GM19351 (cell line): ENCODE results near the gene ADAM22.

Experiments
- ATAC-seq: cut with Tn5 transposase; IDR thresholded peaks from one replicate; pipeline ENCODE4 v1.9.1; 2021; ENCODE audit warnings: mild to moderate bottlenecking, moderate library complexity; ENCODE audit not compliant: unreplicated experiment

ADAM22 gene

DNA sequence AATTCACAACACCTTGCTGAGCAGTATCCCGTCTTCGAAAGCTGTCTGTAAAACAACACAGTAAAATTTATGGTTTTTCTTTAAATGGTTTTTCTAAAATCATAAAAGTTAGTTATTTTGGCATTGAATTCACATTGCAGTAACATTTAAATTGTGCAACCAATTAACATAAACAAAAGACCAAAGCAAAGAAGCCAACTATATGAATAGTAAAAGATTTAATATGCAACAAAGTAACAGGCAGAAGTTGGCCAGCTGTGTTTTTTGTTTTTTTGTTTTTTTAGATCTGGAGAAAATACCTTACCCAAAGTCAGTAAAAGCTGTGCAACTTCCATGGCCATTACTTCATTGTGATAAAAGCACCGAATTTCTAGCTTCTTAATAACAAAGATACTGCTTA, 274.5 kb downstream of the ADAM22 start:
- ATAC-seq: no peak

DNA sequence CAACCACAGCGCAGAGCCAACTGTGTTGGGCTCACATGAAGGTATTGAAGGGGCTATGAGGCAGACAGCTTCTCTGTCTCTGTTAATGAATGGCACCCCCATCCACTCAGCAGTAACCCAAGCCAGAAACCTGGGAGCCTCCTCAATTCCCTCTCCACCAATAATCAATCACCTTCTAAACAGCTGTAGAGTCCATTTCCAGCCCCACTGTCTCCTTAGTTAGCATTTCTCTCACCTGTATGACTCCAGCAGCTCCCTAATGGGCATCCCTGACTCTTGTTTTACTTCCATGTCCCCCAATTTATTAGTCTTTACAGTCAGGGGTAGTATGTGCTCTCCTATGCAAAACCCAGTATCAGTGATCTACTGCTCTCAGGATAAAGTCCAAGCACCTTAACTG, 278.9 kb downstream of the ADAM22 start:
- no peak for ATAC-seq

DNA sequence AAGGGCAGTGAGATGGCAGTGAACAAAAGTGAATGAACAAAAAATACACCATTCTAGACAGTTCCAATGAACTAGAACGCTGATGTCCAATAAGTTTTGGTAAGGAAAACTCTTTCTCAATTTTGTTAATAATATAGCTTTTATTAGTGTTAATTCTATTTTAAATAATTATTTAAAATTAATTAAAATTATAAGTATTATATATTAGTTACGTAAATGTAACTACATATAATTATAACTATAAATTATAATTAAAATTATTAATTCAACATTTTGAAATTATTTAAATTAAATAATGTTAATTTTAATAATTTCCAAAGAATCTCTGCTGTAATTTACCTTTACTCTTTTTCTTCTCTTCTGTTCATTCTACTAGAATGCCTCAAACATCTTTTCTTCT, 280.4 kb downstream of the ADAM22 start:
- ATAC-seq: no peak

GRCh38 chr7:88215295-88215694, 281.2 kb downstream of the ADAM22 start:
- no peak for ATAC-seq

DNA sequence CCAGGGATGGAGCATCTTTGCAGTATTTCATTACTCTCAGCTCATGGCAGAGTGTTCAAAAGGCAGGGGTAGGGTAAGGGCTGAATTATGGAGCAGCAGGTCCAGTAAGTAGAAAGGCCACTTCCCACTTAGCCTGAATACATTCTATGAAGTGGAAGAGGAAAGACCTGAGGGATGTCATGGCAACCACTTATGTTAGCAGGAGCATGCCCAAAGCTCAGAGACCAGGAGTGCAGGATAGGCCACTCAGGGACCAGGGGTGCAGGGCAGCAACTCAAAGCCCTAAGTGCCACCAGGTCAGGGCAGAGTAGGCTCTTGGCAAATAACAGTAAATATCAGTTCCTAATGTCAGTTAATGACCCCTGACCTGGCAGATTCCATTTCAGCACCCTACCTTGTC, 282.2 kb downstream of the ADAM22 start:
- ATAC-seq: no peak

DNA sequence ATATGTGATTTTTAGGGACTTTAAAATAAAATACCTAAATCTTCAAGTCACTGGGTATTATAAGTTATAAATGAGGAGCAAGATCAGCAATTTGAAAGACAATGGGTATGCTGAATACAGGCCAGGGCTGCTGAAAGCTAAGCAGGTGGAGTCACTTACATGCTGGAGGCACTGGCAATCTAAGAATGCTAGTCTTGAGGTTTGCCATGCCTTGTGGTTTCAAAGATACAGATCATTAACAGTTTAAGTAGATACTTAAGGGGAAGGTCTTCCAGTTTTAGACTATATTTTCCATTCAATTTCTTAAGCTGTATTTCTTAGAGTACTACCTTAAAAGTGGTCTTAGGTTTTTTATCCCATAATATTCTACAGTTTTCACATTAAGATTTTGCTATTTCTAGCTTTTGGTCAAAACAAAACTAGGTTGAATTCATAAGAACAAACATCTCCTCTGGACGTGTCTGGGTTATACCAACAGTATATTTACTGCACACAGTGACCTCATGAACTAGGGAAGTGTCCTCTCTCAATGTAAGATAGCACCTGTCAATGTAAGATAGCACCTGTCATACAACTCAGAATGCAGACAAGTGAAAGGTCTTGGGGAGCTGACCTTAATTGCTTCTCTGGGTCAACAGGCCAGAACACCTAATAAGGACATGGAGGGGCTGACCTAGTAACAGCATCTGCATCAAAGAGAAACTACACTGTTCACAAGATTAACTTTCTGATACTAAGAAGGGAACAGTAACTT, 283.8 kb downstream of the ADAM22 start:
- peak; percentile 71 for ATAC-seq

GRCh38 chr7:88218429-88218745, 284.3 kb downstream of the ADAM22 start:
- ATAC-seq: no peak

GRCh38 chr7:88218836-88219605, 285.0 kb downstream of the ADAM22 start:
- ATAC-seq: peak; percentile 21

- peak; percentile 66 for ATAC-seq
Observed at GRCh38 chr7:88219781-88220747, 286.0 kb downstream of the ADAM22 start, which contains the start of gene SRI. Gene SRI (minus strand): TSS chr7:88220038. CDS start chr7:88220026, 12 bp downstream.

GRCh38 chr7:88223265-88223664, 289.2 kb downstream of the ADAM22 start:
- no peak for ATAC-seq

DNA sequence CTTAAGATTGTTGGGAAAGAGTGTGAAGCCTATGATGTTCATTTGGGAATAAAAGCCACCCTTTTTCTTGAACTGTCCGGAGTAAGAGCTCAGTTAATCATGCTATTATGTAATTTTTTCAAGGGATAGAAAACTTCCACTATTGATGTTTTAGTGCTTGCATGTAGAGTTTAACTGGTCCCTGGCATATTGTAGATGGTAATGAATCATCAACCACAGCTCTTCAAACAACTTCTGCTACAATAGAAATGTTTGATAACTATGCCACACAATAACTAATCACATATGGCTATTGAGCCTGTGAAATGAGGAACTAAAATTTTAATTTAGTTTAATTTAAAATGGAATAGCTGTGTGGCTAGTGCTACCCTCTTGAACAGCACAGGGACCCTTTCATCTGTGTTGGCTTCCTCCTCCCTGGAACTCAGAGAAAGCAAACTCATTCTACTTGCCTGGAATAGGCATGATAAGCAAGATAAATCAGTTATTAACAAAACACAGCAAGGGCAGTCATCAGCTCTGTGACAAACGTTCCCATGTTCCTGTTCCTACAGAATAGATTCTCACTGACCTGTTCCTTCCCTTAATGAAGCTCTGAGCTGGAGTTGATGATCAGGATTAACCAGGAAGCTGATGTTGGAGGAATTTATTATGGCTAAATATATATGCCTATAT, 290.7 kb downstream of the ADAM22 start:
- ATAC-seq: no peak

- ATAC-seq: no peak
Observed at GRCh38 chr7:88226201-88226600, 292.1 kb downstream of the ADAM22 start.

- no peak for ATAC-seq
Observed at GRCh38 chr7:88226886-88227516, 292.9 kb downstream of the ADAM22 start.

GRCh38 chr7:88229302-88229995, 295.4 kb downstream of the ADAM22 start:
- ATAC-seq: no peak

DNA sequence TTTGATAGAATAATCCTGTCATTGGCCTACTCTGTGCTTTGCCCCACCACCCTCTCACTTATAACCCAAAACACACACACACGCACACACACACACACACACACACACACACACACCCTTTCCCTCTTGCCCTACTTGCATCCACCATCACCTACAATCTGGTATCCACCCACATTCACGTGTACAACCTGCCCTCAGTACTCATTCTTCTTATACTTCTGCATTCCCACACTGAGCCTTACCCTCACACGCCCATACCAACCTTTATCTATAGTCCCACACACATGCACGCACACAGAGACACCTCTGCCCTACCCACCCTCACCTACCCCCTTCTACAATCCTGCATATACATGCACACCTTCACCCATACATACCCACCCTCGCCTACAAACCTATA, 296.6 kb downstream of the ADAM22 start:
- no peak for ATAC-seq

DNA sequence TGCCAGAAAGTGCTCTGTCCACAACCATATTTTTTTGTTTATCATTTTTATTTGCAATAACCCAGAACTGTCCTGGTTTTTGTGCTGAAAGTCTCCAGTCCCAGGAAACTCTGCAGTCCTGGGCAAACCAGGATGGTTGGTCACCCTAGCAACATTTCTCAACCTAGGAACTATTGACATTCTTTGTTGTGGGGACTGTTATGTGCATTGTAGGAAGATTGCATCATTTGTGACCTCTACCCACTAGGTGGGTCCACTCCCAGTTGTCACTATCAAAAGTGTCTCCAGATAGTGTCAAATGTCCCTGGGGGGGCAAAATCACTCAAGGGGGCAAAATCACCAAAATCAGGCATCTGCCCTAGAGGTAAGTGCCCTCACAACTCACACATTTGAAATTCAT, 299.8 kb downstream of the ADAM22 start:
- no peak for ATAC-seq

- no peak for ATAC-seq
Observed at GRCh38 chr7:88239852-88240251, 305.8 kb downstream of the ADAM22 start.

- ATAC-seq: peak; percentile 84
Observed at GRCh38 chr7:88243345-88243909, 309.4 kb downstream of the ADAM22 start.

DNA sequence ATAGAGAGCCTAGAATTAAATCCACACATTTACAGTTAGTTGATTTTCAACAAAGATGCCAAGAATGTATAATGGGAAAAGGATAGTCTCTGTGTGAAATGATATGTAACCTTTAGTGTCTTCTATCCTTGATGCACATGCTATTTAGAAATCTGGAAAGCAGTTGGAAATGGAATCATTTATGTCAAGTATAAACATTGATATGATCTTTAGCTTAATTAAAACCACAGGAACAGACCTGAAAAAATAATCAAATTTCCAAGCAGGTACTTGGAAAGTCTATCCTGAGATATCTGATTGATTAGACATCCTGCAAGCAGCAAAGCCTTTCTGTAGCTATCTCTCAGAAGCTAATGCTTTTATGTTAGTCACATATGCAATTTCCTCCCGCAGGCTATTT, 310.2 kb downstream of the ADAM22 start:
- no peak for ATAC-seq
